HG03439 (cell line): Measurements from ENCODE around the gene TEX51.

Source experiments
- ATAC-seq: cut with Tn5 transposase; IDR thresholded peaks from one replicate; pipeline ENCODE4 v1.9.1; 2021; ENCODE audit warnings: mild to moderate bottlenecking, moderate library complexity; ENCODE audit not compliant: unreplicated experiment

Gene TEX51

GRCh38 chr2:126946318-126947102 is 47.8 kb downstream of the TEX51 start:
- no peak for ATAC-seq

- ATAC-seq, result no peak
These were observed 48.4 kb downstream of the TEX51 start for GRCh38 chr2:126947103-126947429.

GRCh38 chr2:126949775-126950174 is 51.1 kb downstream of the TEX51 start:
- ATAC-seq, result no peak

- no peak for ATAC-seq
These were observed 51.8 kb downstream of the TEX51 start for GRCh38 chr2:126950504-126950903.
